K562 (cell line): ENCODE results near the gene ABHD14A. TPM values are rescaled to one million over a fixed set of nuclear protein-coding genes. Genes with fewer than 3 reads are reported as not detected.
A peak's percentile ranks its signal among the peaks of the same experiment; 100 is the strongest.

ENCODE experiments used
- ATAC-seq: fragments of 200-7000 bp; cut with Tn5 transposase; 3 replicates; pipeline ENCODE4 v1.9.1; 2020; ENCODE audit warnings: moderate library complexity
- BruUV-seq: library from RNA; stranded (reverse); fragments of 400-500 nt; replicated peaks from 2 replicates; lab custom pipeline; 2021; lab: Mats Ljungman, UMichigan
- CTCF ChIA-PET: fragments of 300-600 bp; formaldehyde crosslinking; extraction: SDS; loops from one replicate; lab custom pipeline; 2021; ENCODE audit warnings: low intra/inter-chr PET ratio; lab: Yijun Ruan, JAX
- POLR2A ChIA-PET: fragments of 300-600, 350-650 bp; sonication (Branson Sonifier 250); formaldehyde crosslinking; extraction: SDS; loops from one replicate; lab custom pipeline; 2021; ENCODE audit warnings: antibody characterized with exemption, inconsistent platforms; lab: Yijun Ruan, JAX
- DNase-seq, 4 experiments: peaks; one replicate each; pipeline versions ENCODE4 v3.0.0 to v3.0.0-alpha.2; 2011 to 2018; ENCODE audit warnings: low spot score in 3 of 4, mixed read lengths in 3 of 4; ENCODE audit errors: extremely low read depth in 1 of 4
- FAIRE-seq: peaks from 2 replicates; lab custom pipeline; 2011; peaks lifted over from hg19 to GRCh38; lab: Jason Lieb, UNC
- H2AFZ ChIP-seq: 2 replicates; pipeline ENCODE4 v1.6.0; 2011; ENCODE audit warnings: low read depth, low read length, control low read depth, inconsistent platforms
- H3K27ac ChIP-seq: fragments of 200-600 bp; 3 replicates; pipeline ENCODE4 v1.8.0; 2011; ENCODE audit warnings: low read depth, mild to moderate bottlenecking, control low read depth, inconsistent platforms, low read length, moderate library complexity, mixed read lengths; ENCODE audit errors: extremely low read depth
- H3K27me3 ChIP-seq, 2 experiments: fragments of 300-600 bp in 1 of 2; 2 replicates in 1 of 2; 3 replicates in 1 of 2; pipeline versions ENCODE4 v1.6.0 to v1.8.0; 2011; ENCODE audit warnings: inconsistent platforms in 2 of 2, low read length in 2 of 2, mild to moderate bottlenecking in 1 of 2, mixed read lengths in 1 of 2, moderate library complexity in 1 of 2; ENCODE audit not compliant: control insufficient read depth in 2 of 2, insufficient read depth in 2 of 2
- H3K36me3 ChIP-seq: fragments of 300-600 bp; 3 replicates; pipeline ENCODE4 v1.8.0; 2011; ENCODE audit warnings: mild to moderate bottlenecking, low read length, inconsistent platforms; ENCODE audit not compliant: control insufficient read depth, insufficient read depth
- H3K4me1 ChIP-seq, 2 experiments: fragments of 200-600 bp in 1 of 2; replicated peaks in 1 of 2; 2 replicates in 1 of 2; 3 replicates in 1 of 2; pipeline versions ENCODE4 v1.5.1 to v1.8.0; 2011; ENCODE audit warnings: inconsistent platforms in 2 of 2, low read length in 2 of 2, mild to moderate bottlenecking in 1 of 2, mixed read lengths in 1 of 2, moderate library complexity in 1 of 2; ENCODE audit not compliant: control insufficient read depth in 2 of 2, insufficient read depth in 2 of 2
- H3K4me2 ChIP-seq: 2 replicates; pipeline ENCODE4 v1.6.1; 2011; ENCODE audit warnings: low read length, control low read depth, inconsistent platforms, mixed read lengths; ENCODE audit not compliant: insufficient read depth
- H3K4me3 ChIP-seq: fragments of 200-600 bp; sonication (generic), shearing (Covaris generic); 2 replicates; pipeline ENCODE4 v1.5.1; 2016; ENCODE audit warnings: control low read depth, inconsistent platforms
- H3K79me2 ChIP-seq: fragments of 200-600 bp; 3 replicates; pipeline ENCODE4 v1.8.0; 2011; ENCODE audit warnings: low read length, inconsistent platforms; ENCODE audit not compliant: control insufficient read depth, insufficient read depth
- H3K9ac ChIP-seq, 2 experiments: 2 replicates each; pipeline versions ENCODE4 v1.6.0 to v1.6.1; 2011; ENCODE audit warnings: low read depth in 2 of 2, low read length in 2 of 2, control low read depth in 1 of 2, inconsistent platforms in 1 of 2, mild to moderate bottlenecking in 1 of 2, mixed read lengths in 1 of 2; ENCODE audit not compliant: insufficient read depth in 1 of 2
- H3K9me1 ChIP-seq: one replicate; pipeline ENCODE4 v1.6.0; 2011; ENCODE audit warnings: inconsistent platforms, mild to moderate bottlenecking, low read length, moderate library complexity; ENCODE audit not compliant: control insufficient read depth, insufficient read depth
- H3K9me3 ChIP-seq: replicated peaks from 2 replicates; pipeline ENCODE4 v1.5.1; 2011; ENCODE audit warnings: low read depth, low read length, inconsistent platforms; ENCODE audit not compliant: control insufficient read depth, insufficient read depth
- H4K20me1 ChIP-seq: replicated peaks from 2 replicates; pipeline ENCODE4 v1.6.1; 2011; ENCODE audit warnings: low read length, inconsistent platforms, mixed read lengths; ENCODE audit not compliant: control insufficient read depth, insufficient read depth
- ATF3 ChIP-seq, 2 experiments: fragments of 450-650 bp in 1 of 2; sonication (generic) in 1 of 2; formaldehyde crosslinking in 1 of 2; IDR thresholded peaks in 1 of 2; conservative IDR thresholded peaks in 1 of 2; 2 replicates each; pipeline versions ENCODE4 v1.6.1 to v1.8.1; 2016 to 2023; ENCODE audit warnings: mild to moderate bottlenecking in 2 of 2, moderate library complexity in 2 of 2, inconsistent platforms in 1 of 2, missing genetic modification reagents in 1 of 2
- COPS2 ChIP-seq: fragments of 450-650 bp; conservative IDR thresholded peaks from 2 replicates; pipeline ENCODE4 v1.6.1; 2016; ENCODE audit warnings: mild to moderate bottlenecking, moderate library complexity
- WGBS: fragments of 100-300 bp; shearing (Covaris generic); methylation state at CpG from one replicate; pipeline ENCODE4 v1.1.6; 2016; ENCODE audit warnings: low coverage, mixed read lengths; ENCODE audit not compliant: insufficient coverage; ENCODE audit errors: missing lambda C conversion rate; 5-methylcytosine and 5-hydroxymethylcytosine counted together
- in situ Hi-C: fragments of 300-500 bp; cut with MboI; formaldehyde crosslinking; loops from 4 replicates; pipeline ENCODE4 v1.15.0; 2018; ENCODE audit warnings: inconsistent platforms, mixed read lengths
- intact Hi-C: fragments of 100-400 bp; cut with micrococcal nuclease; formaldehyde crosslinking; loops from 2 replicates; pipeline ENCODE4 v1.14.2; 2022
- polyA plus RNA-seq, 8 experiments: library from polyadenylated mRNA; depleted of rRNA in 4 of 8; stranded (reverse) in 5 of 8; unstranded in 3 of 8; fragments of >200 nt; fragmentation: Nextera tagmentation in 2 of 8; fragmentation: Illumina TruSeq in 1 of 8; extraction: Ambion mirVana in 2 of 8; extraction: Trizol in 1 of 8; gene quantifications; 2 replicates each; pipeline versions ENCODE4 v1.2.1 to v1.2.3, GENCODE V29; 2011 to 2014; ENCODE audit warnings: inconsistent platforms in 1 of 8, missing spikeins in 1 of 8
- total RNA-seq, 7 experiments: library from RNA; depleted of rRNA in 6 of 7; stranded (reverse); fragments of >200 nt in 6 of 7; fragmentation: Illumina TruSeq in 2 of 7; extraction: Trizol in 2 of 7; gene quantifications; 2 replicates each; pipeline versions ENCODE4 v1.2.1 to v1.2.3, GENCODE V29; 2011 to 2021; ENCODE audit warnings: low replicate concordance in 1 of 7

The ABHD14A gene
- total and polyA plus RNA-seq, 9 of the 15 experiments (the other 6 are each of a cell fraction or from before 2014, with no cell fraction given) = 0.90 to 10.5 (median 8.3) TPM

DNA sequence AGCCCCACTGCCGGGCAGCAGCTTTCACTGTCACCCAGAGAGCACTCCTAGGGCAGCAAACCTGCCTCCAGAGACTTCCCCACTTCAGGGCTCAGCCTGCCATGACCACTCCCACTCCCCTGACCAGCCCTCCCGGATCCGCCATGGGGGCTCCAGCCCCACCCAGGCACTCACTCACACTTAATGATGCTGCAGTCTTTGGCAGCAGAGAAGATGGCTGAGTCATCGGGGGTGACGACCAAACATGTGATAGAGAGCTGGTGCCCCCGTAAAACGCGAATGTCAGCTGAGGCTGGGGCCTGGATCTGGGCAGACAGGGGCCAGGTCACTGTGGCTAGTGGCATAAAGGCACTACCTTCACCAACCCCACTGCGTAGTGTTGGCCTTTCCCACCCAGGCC, 37.9 kb upstream of the ABHD14A start:
- peaks cover 35% of the 10 kb centered on the region for H3K79me2 ChIP-seq
- peaks cover 76% of the 10 kb centered on the region; the same call in 2 of the 3 replicates for H3K36me3 ChIP-seq
- ChIA-PET POLR2A (interaction anchor here (0.6 kb wide), 1 partner anchor 28 kb away, joined by 4 read pairs; no protein-coding TSS in a partner anchor), CTCF (no interaction called here)
- H3K4me1 ChIP-seq = peaks cover 8 to 11% of the 10 kb centered on the region in 2 experiments; a peak in 4 of 5 replicates
- ATAC-seq (no peak), DNase-seq (peak in 2 of 4 experiments; percentile 29 to 30), FAIRE-seq (no peak)
- BruUV-seq = no TSS peak
- no peak for TF ChIP-seq COPS2
- peak; percentile 33; the same call in 1 of the 2 replicates for TF ChIP-seq ATF3 (IDR thresholded peaks at IDR 0.05)
- TF ChIP-seq ATF3 (CRISPR knock-in tag; conservative IDR thresholded peaks at IDR 0.05) = no peak
- no peaks in the 10 kb centered on the region for H3K27me3 ChIP-seq
- WGBS = 68% methylated on average over 8 of the region's 9 CpGs
- H3K27ac ChIP-seq = no peak overlapping the region
- no peak overlapping the region for H3K4me2 ChIP-seq
- H2AFZ ChIP-seq = no peak overlapping the region
- peaks cover 5% of the 10 kb centered on the region for H3K9me1 ChIP-seq
- H3K9me3 ChIP-seq = no peaks in the 10 kb centered on the region
- no peaks in the 10 kb centered on the region for H4K20me1 ChIP-seq
- no peak overlapping the region for H3K4me3 ChIP-seq
- in situ Hi-C loops (no loop called here), intact Hi-C loops (no loop called here)
- no peak overlapping the region; a peak in 1 of 4 replicates for H3K9ac ChIP-seq
